Heart right ventricle (tissue), 16 donors: ENCODE data around the gene EIF4G1. TPM values are rescaled to one million over a fixed set of nuclear protein-coding genes. Genes with fewer than 3 reads are reported as not detected.
A peak's percentile ranks its signal among the peaks of the same experiment; 100 is the strongest.

Source experiments
- ATAC-seq, 8 donors: fragments of 200-7000 bp; cut with Tn5 transposase; one replicate each; pipeline ENCODE4 v1.9.1; 2020; ENCODE audit warnings: mild to moderate bottlenecking in 8 of 8, moderate library complexity in 8 of 8, moderate number of reproducible peaks in 1 of 8
- DNase-seq, 2 donors: peaks; one replicate each; pipeline ENCODE4 v3.0.0-alpha.2; 2020
- H3K27ac ChIP-seq, 10 donors: fragments of 200-600 bp; sonication (generic) in 2 of 10; one replicate each; pipeline versions ENCODE4 v1.5.0 to v1.8.0; 2020 to 2022; ENCODE audit warnings: mild to moderate bottlenecking in 3 of 10
- H3K27me3 ChIP-seq, 7 donors: fragments of 200-600 bp; one replicate each; pipeline ENCODE4 v1.8.0; 2021 to 2022; ENCODE audit warnings: mild to moderate bottlenecking in 2 of 7
- H3K36me3 ChIP-seq, 9 donors: fragments of 200-600 bp; sonication (generic) in 1 of 9; one replicate each; pipeline versions ENCODE4 v1.5.0 to v1.8.0; 2020 to 2022; ENCODE audit warnings: mild to moderate bottlenecking in 2 of 9
- H3K4me1 ChIP-seq, 9 donors: fragments of 200-600 bp; sonication (generic) in 1 of 9; one replicate each; pipeline versions ENCODE4 v1.5.0 to v1.8.0; 2020 to 2022; ENCODE audit warnings: mild to moderate bottlenecking in 4 of 9
- H3K4me3 ChIP-seq, 10 donors: fragments of 200-600 bp; sonication (generic) in 2 of 10; one replicate each; pipeline versions ENCODE4 v1.5.0 to v1.8.0; 2020 to 2022; ENCODE audit warnings: mild to moderate bottlenecking in 7 of 10, moderate library complexity in 2 of 10
- H3K9me3 ChIP-seq, 11 donors: fragments of 200-600 bp in 10 of 11; sonication (generic) in 2 of 11; one replicate each; pipeline versions ENCODE4 v1.5.0 to v1.8.0; 2013 to 2022; ENCODE audit warnings: mild to moderate bottlenecking in 2 of 11, control low read depth in 1 of 11, moderate library complexity in 1 of 11
- WGBS, 2 donors: extraction: QIAGEN DNeasy Blood & Tissue Kit; methylation state at CpG; one replicate each; pipeline ENCODE4 v1.1.7; 2013; ENCODE audit warnings: inconsistent platforms in 1 of 2; 5-methylcytosine and 5-hydroxymethylcytosine counted together
- intact Hi-C, 10 donors: fragments of 100-400 bp; cut with DNase I; formaldehyde crosslinking; loops; one replicate each; pipeline versions ENCODE4 v1.11.1 to v1.14.2; 2022
- polyA plus RNA-seq, 2 donors: library from polyadenylated mRNA; stranded (reverse); fragments of 200-250 nt; gene quantifications; one replicate each; pipeline ENCODE4 v1.2.3, GENCODE V29; 2013
- total RNA-seq, 10 donors: library from RNA; stranded (reverse); fragmentation: NEBNext Ultra II Directional in 3 of 10; extraction: Animal tissue kit (Norgen Biotek cat#: 25700) in 3 of 10; gene quantifications; one replicate each; pipeline versions ENCODE4 v1.2.1 to v1.2.4, GENCODE V29; 2021 to 2023
- TF ChIP-seq, protein P1 (sequence below), 9 donors: fragments of 200-600 bp; sonication (generic) in 2 of 9; IDR thresholded peaks; one replicate each; pipeline versions ENCODE4 v1.5.0 to v1.8.0; 2021 to 2022; ENCODE audit warnings: antibody characterized with exemption in 9 of 9, mild to moderate bottlenecking in 5 of 9, moderate library complexity in 1 of 9
- donor health status: Arrhythmogenic right ventricular cardiomyopathy.
- donor health status: ischemic (EF 13 %, LVEDD 7.1; RV severe dilation, severe dysfunction).
- donor health status: healthy with polysubstance abuse.
- donor health status: DM: no; HTN: yes; CAD: no.
- donor health status: DM: no; HTN: no; CAD: no.
- donor health status: ischemic (EF 25% LVEDD 6.9; RV normal size, moderate dysfunction).
- donor health status: ischemic (EF 25% LVEDD 5.7; RV mildly dilated, moderate dysfunction).
- donor health status: healthy.
- donor health status: DM: yes; HTN: yes; CAD: no.
- donor health status: Ischemic cardiomyopathy.
- donor health status: ischemic (EF 35%, LVEDD 5.7; RV mildly dilated, moderate dysfunction).
- donor health status: nonischemic (EF 11% LVEDD 7.7; RV severe dilation, severe dysfunction).
- donor health status: DM: yes; HTN: yes; CAD: no.
- donor health status: PGD.
- donor health status: ischemic (EF 29% LVEDD 5.4; RV normal size, mild dysfunction).
- donor health status: nonischemic (EF 23%, LVEDD 6.1; RV moderate dilation, normal function).

Gene EIF4G1
- total and polyA plus RNA-seq, 12 donors, result 142 to 316 (median 209) TPM

GRCh38 chr3:184377882-184378445 is 63.6 kb downstream of the EIF4G1 start, which contains the start of gene THPO:
TSS of gene THPO (minus strand) at chr3:184378207. CDS start at chr3:184376259, 1,948 bp downstream.
- no peaks in the 10 kb centered on the region for H3K9me3 ChIP-seq
- TF ChIP-seq, protein P1, sequence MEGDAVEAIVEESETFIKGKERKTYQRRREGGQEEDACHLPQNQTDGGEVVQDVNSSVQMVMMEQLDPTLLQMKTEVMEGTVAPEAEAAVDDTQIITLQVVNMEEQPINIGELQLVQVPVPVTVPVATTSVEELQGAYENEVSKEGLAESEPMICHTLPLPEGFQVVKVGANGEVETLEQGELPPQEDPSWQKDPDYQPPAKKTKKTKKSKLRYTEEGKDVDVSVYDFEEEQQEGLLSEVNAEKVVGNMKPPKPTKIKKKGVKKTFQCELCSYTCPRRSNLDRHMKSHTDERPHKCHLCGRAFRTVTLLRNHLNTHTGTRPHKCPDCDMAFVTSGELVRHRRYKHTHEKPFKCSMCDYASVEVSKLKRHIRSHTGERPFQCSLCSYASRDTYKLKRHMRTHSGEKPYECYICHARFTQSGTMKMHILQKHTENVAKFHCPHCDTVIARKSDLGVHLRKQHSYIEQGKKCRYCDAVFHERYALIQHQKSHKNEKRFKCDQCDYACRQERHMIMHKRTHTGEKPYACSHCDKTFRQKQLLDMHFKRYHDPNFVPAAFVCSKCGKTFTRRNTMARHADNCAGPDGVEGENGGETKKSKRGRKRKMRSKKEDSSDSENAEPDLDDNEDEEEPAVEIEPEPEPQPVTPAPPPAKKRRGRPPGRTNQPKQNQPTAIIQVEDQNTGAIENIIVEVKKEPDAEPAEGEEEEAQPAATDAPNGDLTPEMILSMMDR (IDR thresholded peaks at IDR 0.05), result no peak
- ATAC-seq (peak in 2 of 8 donors; percentile 32 to 45), DNase-seq (no peak)
- peak within 1 kb of the TSS in 6 of 10 donors; percentile 13 to 56 (median 44) for H3K4me3 ChIP-seq
- intact Hi-C loops, result loop anchor here in 8 of 10 donors (5.0 to 10.0 kb wide), 5 partner anchors 137 to 407 kb away; no protein-coding TSS in a partner anchor
- H3K27ac ChIP-seq, result peak within 1 kb of the TSS in 9 of 10 donors; percentile 53 to 83 (median 72)
- peaks cover 0 to 2% (median 0%) of the 10 kb centered on the region in 9 donors for H3K36me3 ChIP-seq
- H3K4me1 ChIP-seq, result peaks cover 8 to 42% (median 21%) of the 10 kb centered on the region in 9 donors
- 59 to 63% methylated on average over 7 of the region's 7 CpGs for WGBS, 2 donors
- peaks cover 5 to 70% (median 56%) of the 10 kb centered on the region in 7 donors for H3K27me3 ChIP-seq

DNA sequence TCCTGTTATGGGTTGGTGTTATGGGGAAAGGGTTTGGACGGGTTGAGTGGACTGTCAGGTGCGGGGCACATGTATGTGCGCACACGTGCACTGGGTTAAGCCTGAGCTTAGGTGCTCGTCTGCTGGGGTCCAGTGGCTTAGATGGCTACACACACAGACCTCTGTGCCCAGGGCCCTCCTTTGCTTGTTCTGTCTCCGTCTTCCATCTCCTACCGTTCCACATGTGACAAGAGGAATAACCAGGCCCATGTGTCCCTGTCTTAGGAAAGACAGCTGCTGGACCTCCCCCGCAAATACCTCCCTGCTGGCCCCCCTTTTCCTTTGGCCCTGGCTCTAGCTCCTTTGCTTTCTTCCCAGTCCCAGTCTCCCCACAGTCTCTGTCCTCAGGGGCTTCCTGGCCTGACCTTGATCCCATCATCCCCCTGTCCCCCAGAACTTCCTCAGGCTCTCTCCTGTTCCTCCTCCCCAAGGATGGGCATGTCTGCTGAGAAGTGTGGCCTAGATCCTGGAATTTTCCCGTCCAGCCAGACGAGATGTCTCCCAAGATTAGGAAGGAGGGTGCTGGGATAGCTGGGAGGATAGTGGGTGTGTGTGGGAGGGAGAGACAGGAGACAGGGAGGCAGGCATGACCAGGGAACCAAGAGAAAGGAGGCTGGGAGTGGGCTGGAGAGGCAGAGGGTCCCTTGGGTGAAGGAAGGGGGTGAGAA is 64.4 kb downstream of the EIF4G1 start:
- intact Hi-C loops, result loop anchor here in 8 of 10 donors (5.0 to 10.0 kb wide), 5 partner anchors 136 to 406 kb away; no protein-coding TSS in a partner anchor
- 67 to 71% methylated on average over 10 of the region's 10 CpGs for WGBS, 2 donors
- TF ChIP-seq, protein P1 (IDR thresholded peaks at IDR 0.05), result no peak
- Histone ChIP-seq H3K9me3 (no peaks in the 10 kb centered on the region), H3K27me3 (peaks cover 5 to 74% (median 62%) of the 10 kb centered on the region in 7 donors), H3K27ac (peak overlapping the region; percentile 50 to 83 (median 70)), H3K4me1 (peaks cover 7 to 40% (median 21%) of the 10 kb centered on the region in 9 donors), H3K36me3 (peaks cover 0 to 10% (median 0%) of the 10 kb centered on the region in 9 donors), H3K4me3 (peak overlapping the region in 6 of 10 donors; percentile 13 to 56 (median 44))
- peak in 5 of 8 donors; percentile 1 to 32 (median 10) for ATAC-seq
- DNase-seq, result no peak

DNA sequence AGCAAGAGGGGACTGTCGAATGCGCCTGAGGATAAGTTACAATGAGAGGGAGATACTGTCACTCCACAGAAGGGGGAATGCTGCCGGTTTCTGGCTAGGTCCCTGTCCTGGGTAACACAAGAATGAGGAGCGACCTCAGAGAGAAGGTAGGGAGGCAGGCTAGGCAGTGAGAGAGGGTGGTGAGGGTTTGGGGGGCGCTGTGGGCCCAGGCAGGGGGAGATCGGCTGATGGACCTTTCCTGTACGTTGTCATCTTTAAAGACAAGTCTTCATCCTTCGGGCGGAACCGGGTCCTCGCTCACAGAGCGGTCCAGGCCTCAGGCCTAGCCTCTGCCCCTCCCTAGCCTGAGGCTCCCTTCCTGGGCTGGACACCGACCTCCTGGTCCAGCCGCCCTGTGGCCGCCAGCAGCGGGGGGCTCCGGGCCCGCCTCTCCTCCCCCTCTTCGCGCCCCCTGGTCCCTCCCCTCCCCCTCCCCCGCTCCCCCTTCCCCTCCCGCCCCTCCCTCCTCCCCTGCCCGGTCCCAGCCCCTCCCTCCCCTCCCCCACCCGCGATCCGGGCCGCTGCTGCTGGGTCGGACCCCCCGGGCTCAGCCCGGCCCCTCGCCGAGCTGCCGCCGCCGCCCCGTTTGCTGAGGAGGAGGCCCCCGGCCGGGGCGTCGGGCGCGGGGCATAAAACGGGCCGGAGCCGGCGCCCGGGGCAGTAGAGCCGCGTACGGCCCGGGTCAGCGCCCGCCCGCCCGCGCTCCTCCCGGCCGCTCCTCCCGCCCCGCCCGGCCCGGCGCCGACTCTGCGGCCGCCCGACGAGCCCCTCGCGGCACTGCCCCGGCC is 65.2 kb downstream of the EIF4G1 start, which contains the start of gene CHRD:
Gene CHRD (plus strand): TSS at position 697 of the 827 bp plus-strand sequence. CDS start 265 bp downstream, outside the sequence.
- TF ChIP-seq, protein P1 (IDR thresholded peaks at IDR 0.05), result no peak
- H3K36me3 ChIP-seq, result peaks cover 0 to 11% (median 0%) of the 10 kb centered on the region in 9 donors
- H3K27ac ChIP-seq, result peak within 1 kb of the TSS; percentile 50 to 83 (median 78)
- 14 to 40% methylated on average over 13 to 52 of the region's 71 CpGs for WGBS, 2 donors
- ATAC-seq, result peak in 7 of 8 donors; percentile 30 to 70 (median 59)
- H3K4me1 ChIP-seq, result peaks cover 7 to 40% (median 21%) of the 10 kb centered on the region in 9 donors
- intact Hi-C loops, result loop anchor here in 8 of 10 donors (5.0 to 10.0 kb wide), 5 partner anchors 135 to 405 kb away; no protein-coding TSS in a partner anchor
- peak within 1 kb of the TSS; percentile 11 to 58 (median 54) for H3K4me3 ChIP-seq
- peak in 1 of 2 donors; percentile 59 for DNase-seq
- H3K27me3 ChIP-seq, result peaks cover 5 to 77% (median 62%) of the 10 kb centered on the region in 7 donors
- no peaks in the 10 kb centered on the region for H3K9me3 ChIP-seq
